ENCODE data around the gene EIF2S3.

EIF2S3 gene

GRCh38 chrX:24018809-24019208, 35.9 kb upstream of the EIF2S3 start:
- no peak for TF ChIP-seq CTCF (IDR thresholded peaks at IDR 0.05)
- H3K27ac ChIP-seq, result no peak overlapping the region
- no peak for DNase-seq (ENCODE audit: low spot score)
- H3K4me3 ChIP-seq, result no peak overlapping the region

- Histone ChIP-seq H3K4me3 (no peak overlapping the region), H3K27ac (no peak overlapping the region)
- no peak for DNase-seq (ENCODE audit: low spot score)
These were observed 35.3 kb upstream of the EIF2S3 start for GRCh38 chrX:24019448-24019847.

GRCh38 chrX:24020306-24020876, 34.4 kb upstream of the EIF2S3 start:
- no peak for TF ChIP-seq CTCF (IDR thresholded peaks at IDR 0.05)
- H3K4me3 ChIP-seq, result no peak overlapping the region
- DNase-seq (ENCODE audit: low spot score), result no peak
- H3K27ac ChIP-seq, result peak overlapping the region in 1 of 2 donors; percentile 27

More at GRCh38 chrX:24019448-24019847, 35.3 kb upstream of the EIF2S3 start:
- no peak for TF ChIP-seq CTCF (IDR thresholded peaks at IDR 0.05)

GRCh38 chrX:24023544-24023943, 31.2 kb upstream of the EIF2S3 start:
- H3K27ac ChIP-seq, result no peak overlapping the region
- H3K4me3 ChIP-seq, result peak overlapping the region; percentile 78
- no peak for TF ChIP-seq CTCF (IDR thresholded peaks at IDR 0.05)

GRCh38 chrX:24023972-24024669, 30.6 kb upstream of the EIF2S3 start:
- Histone ChIP-seq H3K27ac (peak overlapping the region; percentile 93 to 97), H3K4me3 (peak overlapping the region; percentile 78)
- TF ChIP-seq CTCF (IDR thresholded peaks at IDR 0.05), result no peak
- no peak for DNase-seq (ENCODE audit: low spot score)

More at GRCh38 chrX:24023544-24023943, 31.2 kb upstream of the EIF2S3 start:
- DNase-seq (ENCODE audit: low spot score), result no peak

GRCh38 chrX:24024819-24025740, 29.7 kb upstream of the EIF2S3 start:
- Histone ChIP-seq H3K27ac (peak overlapping the region; percentile 93 to 97), H3K4me3 (peak overlapping the region; percentile 78)
- DNase-seq (ENCODE audit: low spot score), result peak; percentile 88
- TF ChIP-seq CTCF (IDR thresholded peaks at IDR 0.05), result no peak
